Dermis lymphatic vessel endothelial cell (primary cell): ENCODE results near the gene OR7D2. TPM values are rescaled to one million over a fixed set of nuclear protein-coding genes. Genes with fewer than 3 reads are reported as not detected.

Source experiments
- total RNA-seq: library from RNA; depleted of rRNA; stranded (reverse); fragments of >200 nt; gene quantifications from 2 replicates; pipeline ENCODE4 v1.2.1, GENCODE V29; 2014

OR7D2 gene
- total RNA-seq: not detected in 2 replicates

DNA sequence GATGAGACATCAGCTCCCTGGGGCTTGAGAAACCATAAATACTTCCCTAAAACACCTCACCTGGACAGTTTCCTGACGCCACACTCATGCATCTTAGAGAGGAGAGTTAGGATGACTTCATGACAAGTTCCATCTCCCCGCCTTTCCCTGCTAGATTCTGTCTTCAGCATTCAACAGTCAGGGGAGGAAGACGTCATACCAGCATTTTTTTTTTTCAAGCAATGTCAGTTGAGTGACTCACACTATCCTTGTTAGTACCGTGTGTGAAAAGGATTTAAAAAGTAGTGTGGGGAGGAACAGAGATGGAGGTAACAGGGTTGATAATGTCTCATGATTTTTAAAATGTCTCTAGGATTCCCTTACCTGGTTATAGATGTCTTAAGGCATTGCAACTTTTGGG is at the start of gene OR7D2:
OR7D2 (plus strand) TSS at position 79 of the 400 bp plus-strand sequence. CDS start 6,803 bp downstream, outside the sequence.

DNA sequence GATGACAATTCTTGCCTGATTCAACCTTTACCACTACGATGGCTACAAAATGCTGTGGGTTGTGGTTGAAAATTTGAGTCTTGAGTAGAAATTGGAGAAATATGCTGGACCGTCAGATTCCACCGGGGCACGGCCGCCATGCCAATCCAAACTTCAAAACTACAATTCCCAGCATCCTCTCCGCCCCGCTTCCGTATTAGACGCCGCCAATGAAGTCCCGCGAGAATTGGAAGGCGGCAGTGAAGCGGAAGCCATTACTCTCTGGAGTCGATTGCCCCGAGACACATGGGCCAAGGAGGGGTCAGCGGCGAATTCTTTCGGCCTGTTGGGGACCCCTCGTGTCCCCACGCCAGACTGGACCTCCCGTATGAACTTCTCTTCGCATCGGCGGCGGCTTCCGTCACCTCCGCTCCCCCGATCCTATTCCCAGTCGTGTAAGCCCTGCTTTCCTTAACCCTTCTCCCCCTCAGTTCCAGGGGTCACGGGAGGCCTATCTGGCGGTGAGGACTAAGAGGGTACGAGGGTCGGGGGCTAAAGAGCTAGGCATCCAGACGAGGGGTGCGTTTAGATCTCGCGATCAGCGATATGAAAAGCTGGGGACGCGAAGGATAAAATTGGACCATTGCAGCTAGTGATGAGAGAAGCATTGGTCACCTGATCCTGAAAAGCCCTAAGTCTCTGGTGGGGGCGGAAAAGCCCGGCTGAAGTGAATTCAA is 38.5 kb upstream of the OR7D2 start, which contains the start of gene ZNF317:
ZNF317 (plus strand) TSS at position 239 of the 716 bp plus-strand sequence. CDS start 15,620 bp downstream, outside the sequence.

DNA sequence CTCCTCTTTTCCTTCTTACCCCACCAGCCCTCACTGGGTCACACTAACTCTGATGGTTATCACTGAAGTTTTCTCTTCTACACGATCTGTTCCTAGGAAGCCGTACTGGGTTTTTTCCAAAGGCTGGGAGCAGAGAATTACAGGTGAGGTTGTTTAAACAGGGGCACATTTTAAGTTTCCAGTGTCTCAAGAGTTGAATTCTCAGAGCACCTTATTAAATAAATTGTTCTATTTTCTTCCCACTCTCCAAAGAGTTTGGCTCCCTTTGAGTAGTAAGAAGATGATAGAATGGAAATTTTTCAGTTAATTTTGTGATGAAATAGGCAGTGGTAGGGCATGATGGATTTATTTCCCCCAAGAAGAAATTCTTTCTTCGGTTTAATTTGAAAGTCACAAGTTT is 40.7 kb downstream of the OR7D2 start, which contains the start of gene OR7D4:
OR7D4 (minus strand) TSS at position 101 of the 400 bp plus-strand sequence. CDS start 4,752 bp downstream, outside the sequence.

Other genes starting within 250 kb of the OR7D2 start
- gene MUC16, start 168.6 kb upstream of the OR7D2 start, total RNA-seq: not detected in 2 replicates
- not detected in 2 replicates for gene OR1M1, start 91.9 kb upstream of the OR7D2 start, total RNA-seq
- not detected in 2 replicates for gene OR7G2, start 71.5 kb upstream of the OR7D2 start, total RNA-seq
- not detected in 2 replicates for gene OR7G1, start 63.2 kb upstream of the OR7D2 start, total RNA-seq
- gene OR7G3, start 52.0 kb upstream of the OR7D2 start, total RNA-seq: not detected in 2 replicates
- gene ZNF317, start 38.6 kb upstream of the OR7D2 start, total RNA-seq: 9.9 and 12.2 TPM in 2 replicates
- gene OR7D4, start 40.6 kb downstream of the OR7D2 start, total RNA-seq: not detected in 2 replicates
- gene OR7E24, start 72.0 kb downstream of the OR7D2 start, total RNA-seq: not detected in 2 replicates
- 6.1 and 6.9 TPM in 2 replicates for gene ZNF699, start 130.9 kb downstream of the OR7D2 start, total RNA-seq
- 14.2 and 14.4 TPM in 2 replicates for gene ZNF559, start 145.2 kb downstream of the OR7D2 start, total RNA-seq
- gene ZNF177, start 184.0 kb downstream of the OR7D2 start, total RNA-seq: 0.76 and 0.86 TPM in 2 replicates